ENCODE measurements around the gene HELB.
A peak's percentile ranks its signal among the peaks of the same experiment; 100 is the strongest.

Gene HELB

DNA sequence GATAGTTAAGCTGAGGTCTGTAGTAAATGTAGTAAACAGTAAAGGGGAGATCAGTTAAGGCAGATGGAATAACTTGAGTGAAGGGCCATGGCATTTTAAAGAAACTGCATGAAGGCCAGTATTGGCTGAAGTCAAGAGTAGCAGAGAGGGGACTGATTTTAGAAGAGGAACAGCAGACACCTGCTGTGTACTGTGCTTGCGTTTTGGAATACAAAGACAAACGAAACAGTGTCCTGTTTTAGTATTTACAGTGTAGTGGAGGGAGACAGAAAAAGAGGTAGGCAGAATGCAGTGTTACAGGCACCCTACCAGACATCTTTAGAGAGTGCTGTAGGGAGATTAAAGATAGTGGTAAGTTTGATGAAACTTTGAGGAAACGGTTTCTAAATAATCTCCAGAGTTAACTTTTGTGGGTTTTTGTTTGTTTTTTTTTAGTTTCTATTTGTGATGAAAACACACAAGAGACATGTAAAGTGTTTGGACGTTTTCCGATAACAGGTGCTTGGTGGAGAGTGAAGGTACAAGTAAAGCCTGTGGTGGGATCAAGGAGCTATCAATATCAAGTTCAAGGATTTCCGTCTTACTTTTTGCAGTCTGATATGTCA lies 2.1 kb downstream of the HELB start:
- no peak for DNase-seq

DNA sequence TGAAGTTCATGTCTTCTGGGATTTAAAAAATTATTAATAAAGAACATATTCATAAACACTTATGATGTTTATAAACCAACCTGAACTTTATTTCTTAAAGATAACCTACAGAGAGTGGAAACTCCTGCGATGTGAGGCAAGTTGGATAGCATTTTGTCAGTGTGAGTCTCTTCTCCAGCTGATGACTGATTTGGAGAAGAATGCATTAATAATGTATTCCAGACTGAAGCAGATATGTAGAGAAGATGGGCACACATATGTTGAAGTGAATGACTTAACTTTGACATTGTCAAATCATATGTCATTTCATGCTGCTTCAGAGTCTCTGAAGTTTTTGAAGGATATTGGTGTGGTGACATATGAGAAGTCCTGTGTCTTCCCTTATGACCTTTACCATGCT lies 7.3 kb downstream of the HELB start:
- no peak for DNase-seq

DNA sequence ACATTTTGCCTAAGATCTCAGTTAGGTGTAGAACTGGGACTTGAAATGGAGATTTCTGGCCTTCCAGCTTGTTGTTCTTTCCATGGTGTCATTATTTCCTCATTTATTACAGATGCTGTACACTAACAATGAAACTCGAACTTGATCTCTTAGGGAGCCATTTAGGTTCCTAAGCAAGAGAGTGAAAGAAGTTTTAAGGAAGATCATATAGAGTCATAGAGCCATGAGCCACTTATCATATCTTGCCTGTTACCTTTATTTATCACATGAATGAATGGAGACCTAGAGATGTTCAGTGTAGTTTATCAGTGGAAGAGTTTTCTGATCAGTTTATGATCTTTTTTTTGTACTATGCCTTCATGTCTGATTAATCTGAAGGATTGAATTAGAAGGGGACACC lies 9.9 kb downstream of the HELB start:
- DNase-seq: no peak

DNA sequence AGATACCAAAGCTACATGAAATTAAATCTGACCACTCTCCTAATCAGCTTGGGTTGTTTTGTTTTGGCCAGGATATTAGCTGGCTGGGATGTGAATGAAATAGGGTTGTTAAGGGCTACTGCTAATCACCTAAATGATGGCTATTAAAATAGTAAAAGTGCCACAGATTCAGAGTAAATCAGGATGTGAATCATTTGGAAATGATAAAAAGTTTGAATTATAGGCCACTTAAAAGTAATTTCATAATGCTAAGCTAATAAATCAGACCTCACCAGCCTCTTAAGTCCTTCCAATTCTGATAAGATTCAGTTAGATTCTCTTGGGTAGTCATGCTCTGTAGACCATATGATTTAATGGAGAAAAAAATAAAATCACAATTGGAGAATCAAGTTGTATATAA lies 12.0 kb downstream of the HELB start:
- DNase-seq: no peak

DNA sequence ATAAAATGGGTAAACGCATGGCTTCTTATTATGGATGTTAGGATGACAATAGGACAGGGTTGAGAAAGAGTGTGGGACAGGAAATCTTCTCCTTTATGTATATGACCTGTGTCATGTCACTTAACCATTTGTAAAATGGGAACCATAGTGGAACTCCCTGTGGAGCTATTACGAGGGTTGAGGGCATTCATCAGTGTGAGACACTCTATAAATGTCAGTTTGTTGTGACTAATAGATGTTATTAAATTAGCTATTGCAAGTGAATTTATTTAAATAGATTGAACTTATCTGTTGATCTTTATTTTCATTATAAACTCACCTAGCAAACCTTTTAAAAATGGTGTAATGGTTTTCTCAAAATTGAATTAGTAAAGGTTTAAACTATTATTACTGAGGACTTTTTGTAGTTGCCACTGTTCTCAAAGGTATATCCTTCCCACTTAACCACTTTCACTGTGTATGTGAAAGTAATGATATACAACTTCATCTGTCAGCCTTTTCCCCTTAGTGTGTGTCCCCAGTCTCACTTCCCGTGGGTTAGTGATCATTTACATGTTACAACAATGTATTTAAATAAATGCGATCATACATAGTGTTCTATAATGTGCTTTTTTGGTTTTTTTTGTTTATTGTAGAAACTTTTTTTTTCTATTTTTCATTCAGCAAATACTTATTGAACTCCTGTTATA lies 17.1 kb downstream of the HELB start:
- no peak for DNase-seq

DNA sequence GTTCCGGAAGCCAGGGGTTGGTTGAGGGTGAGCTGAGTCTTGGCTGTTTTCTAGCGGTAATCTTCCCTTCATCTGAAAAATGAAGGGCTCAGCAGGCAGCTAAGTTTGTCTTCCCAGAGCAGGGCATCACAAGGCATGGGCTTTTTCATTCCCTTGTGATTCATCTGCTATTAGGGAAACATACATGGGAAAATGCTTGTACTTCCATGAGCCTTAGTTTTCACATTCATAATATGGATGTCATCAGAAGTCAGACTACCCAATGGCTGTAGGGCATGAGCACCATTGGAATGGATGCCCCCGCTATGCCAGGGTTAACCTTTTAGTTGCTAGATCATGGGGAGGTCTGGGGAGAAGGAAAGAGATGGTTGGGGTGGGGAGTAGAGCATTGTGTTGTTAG lies 18.7 kb downstream of the HELB start:
- DNase-seq: no peak

DNA sequence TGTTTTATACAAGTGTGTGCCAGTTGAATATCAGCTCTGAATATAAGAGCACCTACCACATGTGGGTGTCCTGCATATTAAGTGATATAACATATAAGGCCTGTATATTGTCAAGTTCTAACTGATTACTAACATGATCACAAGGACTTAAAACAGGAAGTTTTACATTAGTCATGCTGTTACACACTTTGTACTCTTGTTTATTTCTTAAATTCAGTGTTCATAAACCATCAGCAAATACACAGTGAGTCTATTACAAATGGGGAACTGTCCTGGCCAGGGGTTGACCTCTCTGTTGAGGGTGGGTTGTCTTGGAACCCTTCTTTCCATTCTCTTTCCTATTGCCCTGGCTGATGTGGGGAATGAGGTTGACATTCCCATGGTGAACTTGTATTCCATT lies 19.1 kb downstream of the HELB start:
- DNase-seq: no peak

DNA sequence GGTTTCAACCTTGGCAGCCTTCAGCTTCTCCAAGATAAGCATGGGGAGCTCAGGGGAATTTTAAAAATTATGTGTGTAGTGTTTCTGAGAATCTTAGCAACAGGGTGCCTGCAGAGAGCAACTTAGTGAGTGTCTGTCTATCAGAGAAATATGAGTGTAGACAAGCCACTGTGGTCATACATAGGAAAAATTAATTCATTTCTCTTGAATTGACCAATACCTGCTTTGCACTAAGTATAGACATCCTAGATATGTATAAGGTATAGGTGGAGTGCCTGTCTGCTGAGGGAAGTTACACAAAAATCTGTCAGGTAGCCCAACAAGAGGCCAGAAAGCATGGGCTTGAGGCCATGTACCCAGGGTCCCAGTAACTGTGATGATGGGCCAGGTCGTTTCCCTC lies 20.7 kb downstream of the HELB start:
- DNase-seq: no peak

DNA sequence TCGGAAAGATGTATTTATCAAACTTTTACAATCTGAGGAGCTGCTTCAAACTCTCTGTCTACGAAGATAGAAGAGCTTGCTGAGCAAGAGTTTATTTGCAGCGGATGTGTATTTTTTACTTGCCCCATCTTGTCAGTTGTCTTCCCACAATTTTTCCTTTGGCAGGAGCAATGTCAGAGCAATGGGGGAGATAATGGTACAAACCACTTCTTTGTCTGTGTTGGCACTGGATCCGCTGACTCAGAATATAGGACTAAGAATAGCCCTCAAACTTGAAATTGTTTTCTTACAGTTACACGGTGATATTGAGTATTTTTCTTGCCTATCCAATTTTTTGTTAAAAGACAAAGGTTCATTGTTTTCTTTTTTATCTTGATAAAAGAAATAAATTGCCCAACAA lies 27.6 kb downstream of the HELB start:
- DNase-seq: no peak

DNA sequence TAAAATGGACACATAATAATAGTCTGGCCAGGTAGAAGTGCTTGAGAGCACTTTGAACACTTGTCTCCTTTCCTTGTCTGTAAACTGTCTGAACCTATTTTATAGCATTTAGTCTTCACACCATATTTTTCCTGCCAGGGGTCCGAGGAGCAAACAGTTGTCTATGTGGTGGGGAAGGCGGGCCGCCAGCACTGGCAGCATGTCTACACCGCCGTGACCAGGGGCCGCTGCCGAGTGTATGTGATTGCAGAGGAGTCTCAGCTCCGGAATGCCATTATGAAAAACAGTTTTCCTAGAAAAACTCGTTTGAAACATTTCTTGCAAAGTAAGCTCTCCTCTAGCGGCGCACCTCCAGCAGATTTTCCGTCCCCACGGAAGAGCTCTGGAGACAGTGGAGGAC lies 28.7 kb downstream of the HELB start:
- no peak for DNase-seq

DNA sequence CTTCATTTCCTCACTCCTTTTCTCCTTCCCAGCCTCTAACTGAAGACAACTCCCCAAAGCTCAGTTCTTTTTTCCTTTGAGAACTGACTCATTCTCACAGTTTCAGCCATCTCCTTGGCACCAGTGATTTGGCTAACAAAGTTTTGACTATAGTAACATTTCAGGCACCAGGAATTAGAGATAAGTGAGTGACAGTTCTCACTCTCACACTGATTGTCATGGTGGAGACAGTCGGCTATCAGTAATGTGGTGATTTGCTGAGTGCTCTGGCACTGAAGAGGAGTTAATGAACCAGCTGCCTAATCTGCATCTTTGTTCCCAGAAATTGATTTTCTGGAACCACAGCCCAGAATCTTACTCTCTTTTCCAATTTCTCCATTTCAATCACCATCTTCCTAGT lies 29.5 kb downstream of the HELB start:
- DNase-seq: no peak

DNA sequence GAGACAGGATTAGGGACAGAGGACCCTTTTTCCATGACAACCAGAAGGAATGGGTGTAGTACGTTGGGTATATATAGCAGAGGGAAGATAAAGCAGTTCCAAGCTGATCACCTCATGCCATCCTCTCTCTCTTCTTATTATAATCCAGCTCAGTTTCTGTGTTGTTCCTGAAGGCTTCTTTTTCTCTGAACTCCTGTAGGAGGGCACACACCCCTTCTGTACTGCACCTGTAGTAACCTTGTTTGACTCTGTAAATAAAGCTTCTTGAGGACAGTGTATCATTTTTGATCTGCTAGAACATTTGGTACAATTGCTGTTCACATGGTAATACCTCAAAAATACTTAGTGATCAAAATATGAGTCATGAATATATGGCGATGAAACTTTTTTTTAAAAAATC lies 33.5 kb downstream of the HELB start:
- no peak for DNase-seq

DNA sequence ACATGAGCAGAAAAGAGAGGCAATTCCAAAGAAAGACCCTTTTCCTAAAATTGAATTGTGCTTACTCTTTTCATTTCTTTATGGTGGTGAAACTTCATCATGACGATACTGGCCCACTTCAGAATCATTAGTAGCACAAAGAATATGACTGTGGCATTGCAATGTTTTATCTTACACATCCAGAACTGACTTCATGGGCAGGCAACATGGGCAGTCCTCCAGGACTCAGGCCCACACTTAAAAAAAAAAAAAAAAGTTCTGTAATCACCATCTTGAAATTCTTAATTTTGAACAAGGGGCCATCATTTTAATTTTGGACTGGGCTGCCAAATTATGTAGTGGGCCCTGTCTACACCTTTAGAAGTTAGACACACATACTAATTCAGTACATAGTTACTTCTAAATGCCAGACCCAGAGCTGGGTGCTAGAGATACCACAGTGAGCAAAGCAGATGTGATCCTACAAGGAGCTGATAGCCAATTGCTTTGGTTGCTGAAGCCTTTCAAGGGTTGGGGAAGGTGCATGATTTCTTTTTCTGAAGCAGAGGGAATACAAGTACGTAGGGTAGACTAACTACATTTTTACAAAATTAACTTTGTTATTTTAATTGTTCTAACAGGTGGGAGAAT lies 35.2 kb downstream of the HELB start:
- DNase-seq: no peak

DNA sequence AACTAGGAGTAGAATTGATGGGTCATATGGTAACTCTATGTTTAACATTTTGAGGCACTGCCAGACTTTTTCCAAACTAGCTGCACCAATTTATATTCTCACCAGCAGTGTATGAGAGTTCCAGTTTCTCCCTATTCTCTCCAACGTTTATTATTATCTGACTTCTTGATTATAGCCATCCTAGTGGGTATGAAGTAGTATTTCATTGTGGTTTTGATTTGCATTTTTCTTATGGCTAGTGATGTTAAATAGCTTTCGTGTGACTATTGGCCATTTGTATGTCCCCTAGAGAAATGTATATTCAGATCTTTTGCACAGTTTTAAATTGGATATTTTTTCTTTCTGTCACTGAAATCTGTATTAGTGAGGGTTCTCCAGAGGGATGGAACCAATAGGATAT lies 37.8 kb downstream of the HELB start:
- no peak for DNase-seq

DNA sequence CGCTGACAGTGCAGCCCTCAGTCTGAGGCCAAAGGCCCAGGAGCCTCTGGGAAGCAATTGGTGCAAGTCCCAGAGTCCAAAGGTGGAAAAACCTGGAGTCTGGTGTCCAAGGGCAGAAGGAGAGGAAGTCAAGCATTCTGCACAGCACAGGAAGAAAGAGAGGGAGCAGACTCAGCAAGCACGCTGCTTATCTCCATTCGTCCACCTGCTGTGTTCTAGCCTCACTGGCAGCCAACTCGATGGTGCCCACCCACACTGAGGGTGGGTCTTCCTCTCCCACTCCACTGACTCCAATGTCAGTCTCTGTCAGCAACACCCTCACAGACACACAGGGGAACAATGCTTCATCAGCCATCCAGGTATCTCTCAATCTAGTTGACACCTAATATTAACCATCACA lies 38.8 kb downstream of the HELB start:
- DNase-seq: no peak

DNA sequence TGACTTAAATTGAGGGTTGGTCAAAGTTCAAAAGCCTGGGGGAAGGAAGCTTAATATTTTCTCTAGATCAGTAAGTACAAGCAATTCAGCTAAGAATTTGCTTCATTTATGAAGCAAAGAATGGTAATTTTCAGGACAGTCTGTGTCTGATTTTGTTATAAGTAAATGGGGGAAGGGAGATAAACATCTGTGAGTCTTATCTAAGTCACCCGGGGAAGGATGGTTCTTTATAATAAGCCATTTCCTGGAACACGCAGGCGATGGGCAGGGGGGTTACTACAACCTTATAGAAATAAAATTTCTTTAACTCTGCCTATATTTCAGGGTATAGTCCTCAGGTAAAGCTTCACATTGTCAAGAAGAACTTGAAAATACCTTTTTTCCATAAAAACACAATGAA lies 42.9 kb downstream of the HELB start:
- DNase-seq: no peak

DNA sequence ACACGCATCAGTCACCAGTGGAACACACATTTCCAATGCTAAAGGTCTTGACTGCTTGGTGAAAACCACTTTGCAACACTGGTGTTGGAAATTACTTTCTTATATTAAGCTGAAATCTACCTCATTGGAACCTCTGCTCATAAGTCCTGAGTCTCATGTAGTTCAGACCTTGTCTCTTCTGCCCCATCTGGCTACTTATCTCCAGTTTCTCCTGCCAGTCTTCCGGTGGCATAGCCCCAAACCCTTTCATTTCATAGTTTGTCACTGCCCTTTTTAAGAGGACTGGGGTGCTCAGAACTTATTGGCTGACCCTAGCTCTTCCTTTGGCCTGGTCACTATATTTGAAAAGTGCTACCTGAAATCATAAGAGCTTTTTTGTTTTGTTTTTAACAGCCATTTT lies 43.7 kb downstream of the HELB start:
- DNase-seq: no peak

DNA sequence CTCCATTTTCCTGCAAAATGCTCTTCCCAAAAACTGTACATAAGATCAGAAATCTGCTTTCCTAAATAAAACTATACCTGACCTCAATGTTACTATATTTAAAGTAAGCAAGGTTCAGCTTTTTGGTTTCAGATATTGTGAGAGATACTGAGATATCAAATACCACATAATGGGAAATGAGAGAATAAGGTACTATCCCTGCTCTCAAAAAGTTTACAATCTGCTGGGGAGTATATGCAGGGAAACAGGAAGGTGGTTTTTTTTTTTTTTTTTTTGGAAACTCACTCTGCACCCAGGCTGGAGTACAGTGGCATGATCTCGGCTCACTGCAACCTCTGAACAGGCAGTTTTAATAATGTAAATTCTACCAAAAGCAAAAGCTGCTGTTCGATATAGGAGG lies 49.0 kb downstream of the HELB start:
- no peak for DNase-seq

DNA sequence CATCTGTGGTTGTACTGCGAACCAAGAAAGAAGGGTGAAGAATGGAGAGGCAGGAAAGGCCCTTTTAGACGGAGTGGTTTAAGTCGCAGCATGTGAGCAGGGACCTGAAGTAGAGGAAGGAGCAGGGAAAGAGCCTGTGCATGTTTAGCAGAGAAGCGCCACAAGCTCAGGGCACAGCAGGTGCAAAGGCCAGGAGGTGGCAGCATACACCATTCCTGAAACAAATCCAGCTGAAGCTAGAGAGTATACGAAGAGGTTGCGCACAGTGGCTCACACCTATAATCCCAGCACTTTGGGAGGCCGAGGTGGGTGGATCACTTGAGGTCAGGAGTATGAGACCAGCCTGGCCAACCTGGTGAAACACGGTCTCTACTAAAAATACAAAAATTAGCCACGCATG lies 49.9 kb downstream of the HELB start:
- peak; percentile 21 for DNase-seq

DNA sequence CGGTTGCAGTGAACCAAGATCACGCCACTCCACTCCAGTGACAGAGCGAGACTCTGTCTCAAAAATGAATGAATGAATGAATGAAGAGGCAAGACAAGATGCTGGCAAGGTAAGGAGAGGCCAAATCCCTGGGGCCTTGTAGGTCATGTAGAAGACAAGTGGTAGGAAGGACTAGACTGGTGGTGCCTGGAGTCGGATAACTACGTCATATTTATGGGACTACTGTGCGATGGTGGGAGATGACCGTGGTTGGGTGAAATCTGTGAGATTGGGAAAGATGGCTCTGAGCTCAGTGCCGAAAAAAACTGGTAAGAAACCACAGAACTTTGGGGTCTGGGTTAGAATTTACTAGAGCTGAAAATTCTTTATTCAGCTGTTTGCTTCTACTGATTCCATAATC lies 50.6 kb downstream of the HELB start:
- DNase-seq: no peak

DNA sequence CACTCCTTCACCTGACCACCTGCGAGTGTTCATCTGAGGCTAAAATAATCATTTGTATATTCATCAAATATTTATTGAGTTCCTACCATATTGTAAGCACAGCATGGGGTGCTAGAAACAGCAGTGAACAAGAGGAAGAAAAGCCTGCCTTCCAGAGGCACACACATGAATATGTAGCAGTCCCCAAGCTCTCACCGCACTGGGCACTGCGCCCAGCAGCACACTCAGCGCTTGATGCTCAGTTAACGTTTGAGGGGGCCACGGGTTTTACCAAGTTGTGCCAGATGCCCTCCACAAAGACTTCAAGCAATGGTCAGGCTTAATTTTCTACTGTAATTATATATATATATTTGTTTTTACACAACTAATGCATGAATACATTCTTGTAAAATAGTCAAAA lies 52.0 kb downstream of the HELB start:
- no peak for DNase-seq

DNA sequence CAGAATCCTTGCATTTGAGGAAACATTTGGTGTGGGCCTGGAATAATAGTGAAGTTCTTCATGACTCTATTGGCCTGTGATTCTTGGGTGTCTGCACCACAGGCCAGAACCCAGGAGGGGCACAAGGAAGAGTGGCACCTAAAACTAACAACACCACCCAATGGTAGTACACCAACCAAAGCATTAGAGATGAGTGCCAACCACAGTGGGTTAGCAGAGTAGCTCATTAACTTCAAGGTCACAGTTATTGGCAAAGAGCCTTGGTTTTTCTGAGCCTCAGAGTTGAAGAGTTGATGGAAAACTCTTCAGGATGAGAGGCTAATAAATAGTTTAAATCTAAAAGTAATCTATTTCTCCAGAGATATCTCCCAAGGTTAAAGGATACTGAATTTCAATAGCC lies 57.0 kb downstream of the HELB start:
- no peak for DNase-seq

DNA sequence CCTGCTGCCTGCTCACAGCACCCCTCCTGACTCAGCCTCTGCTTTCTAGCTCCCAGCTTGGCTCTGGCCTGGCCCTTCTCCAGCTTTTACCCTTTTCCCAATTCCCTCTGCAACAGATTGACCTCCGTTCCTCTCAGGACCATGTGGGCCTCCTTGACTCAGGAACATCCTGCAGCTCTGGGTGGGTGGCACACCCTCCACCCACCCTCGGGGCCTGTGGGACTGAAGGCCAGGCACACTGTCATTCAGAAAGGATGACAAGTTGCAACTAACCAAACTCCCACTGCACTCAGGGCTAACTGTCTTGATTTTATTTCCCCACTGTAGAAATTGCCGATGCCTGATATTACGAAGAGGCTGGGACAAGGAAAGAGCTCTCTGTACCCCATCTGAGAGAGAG lies 59.4 kb downstream of the HELB start:
- DNase-seq: no peak

DNA sequence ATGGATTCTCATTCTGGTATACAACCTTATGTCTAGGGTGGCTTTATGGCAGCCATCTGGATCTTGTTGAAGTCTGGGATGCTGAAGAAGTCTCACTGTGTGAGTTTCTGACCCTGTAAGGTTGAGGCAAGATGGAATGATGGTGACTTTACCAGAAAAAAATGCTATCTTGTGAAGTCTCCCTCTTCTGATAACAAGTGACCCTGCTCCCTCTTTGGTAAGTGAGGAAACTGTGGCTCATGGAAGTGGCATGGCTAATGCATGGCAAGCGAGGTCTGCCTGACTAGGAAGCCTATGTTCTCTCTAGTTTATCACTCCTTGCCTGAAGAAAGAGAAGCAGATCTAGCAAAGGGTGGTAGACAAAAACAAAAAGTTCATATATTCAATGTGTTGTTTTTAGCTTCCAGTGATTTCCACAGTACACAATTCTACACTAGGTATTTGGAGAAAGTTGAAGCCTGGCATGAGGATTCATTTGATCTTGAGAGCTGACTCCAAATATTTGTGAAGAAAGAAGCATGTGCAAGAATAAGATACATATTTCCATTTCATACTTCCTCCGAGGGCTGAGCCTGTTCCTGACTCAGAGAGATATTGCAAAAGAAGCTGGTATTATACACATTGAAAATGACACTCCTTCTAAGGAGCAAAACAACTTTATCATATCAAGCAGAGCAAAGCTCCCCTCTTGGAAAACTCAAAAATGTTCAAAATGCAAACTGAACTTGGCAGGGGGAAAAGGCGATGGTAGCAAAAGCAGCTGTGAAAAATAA lies 63.6 kb downstream of the HELB start:
- DNase-seq: no peak
